T47D (cell line): ENCODE data around the gene RNH1.

ENCODE experiments used
- DNase-seq, 2 experiments: peaks; one replicate each; pipeline versions ENCODE4 v3.0.0 to v3.0.0-alpha.2; 2011 to 2012; ENCODE audit warnings: low read depth in 1 of 2, low spot score in 1 of 2
- JUND ChIP-seq: IDR thresholded peaks from 2 replicates; pipeline ENCODE4 v1.6.1; 2012; ENCODE audit warnings: low read depth
- in situ Hi-C: cut with HindIII; loops from 2 replicates; pipeline ENCODE4 v1.10.0; 2016; ENCODE audit warnings: low sequenced_read_pairs, low pct_unique_long_range_greater_than_20kb

Gene RNH1

GRCh38 chr11:545171-545570 lies 38.1 kb upstream of the RNH1 start:
- TF ChIP-seq JUND = no peak
- in situ Hi-C loops = no loop called here
- DNase-seq = no peak

GRCh38 chr11:544817-545166 lies 37.8 kb upstream of the RNH1 start:
- no peak for TF ChIP-seq JUND
- in situ Hi-C loops = no loop called here
- DNase-seq = no peak

- DNase-seq = no peak
Observed at GRCh38 chr11:541433-541885, 34.4 kb upstream of the RNH1 start.

GRCh38 chr11:540583-541432 lies 33.8 kb upstream of the RNH1 start:
- no peak for DNase-seq
- no peak for TF ChIP-seq JUND
- in situ Hi-C loops = no loop called here

More at GRCh38 chr11:541433-541885, 34.4 kb upstream of the RNH1 start:
- no peak for TF ChIP-seq JUND
- in situ Hi-C loops = no loop called here

GRCh38 chr11:539971-540481 lies 33.0 kb upstream of the RNH1 start:
- DNase-seq = peak in 1 of 2 experiments; percentile 30
- in situ Hi-C loops = no loop called here
- TF ChIP-seq JUND = no peak

GRCh38 chr11:538431-539051 lies 31.5 kb upstream of the RNH1 start:
- no peak for TF ChIP-seq JUND
- in situ Hi-C loops = no loop called here
- no peak for DNase-seq

GRCh38 chr11:537622-538430 lies 30.8 kb upstream of the RNH1 start:
- TF ChIP-seq JUND = no peak
- in situ Hi-C loops = no loop called here
- no peak for DNase-seq

GRCh38 chr11:536841-537621 lies 30.0 kb upstream of the RNH1 start, which contains the start of gene LRRC56:
Gene LRRC56 (plus strand): TSS chr11:537527. CDS start chr11:540685, 3,158 bp downstream.
- in situ Hi-C loops = no loop called here
- DNase-seq = peak; percentile 92 to 95

GRCh38 chr11:535519-536454 lies 28.7 kb upstream of the RNH1 start, which contains the start of gene HRAS:
Gene HRAS (minus strand): TSS chr11:535576.
- no peak for TF ChIP-seq JUND
- DNase-seq = peak; percentile 94 to 98
- in situ Hi-C loops = no loop called here

More at GRCh38 chr11:536841-537621, 30.0 kb upstream of the RNH1 start, which contains the start of gene LRRC56:
- TF ChIP-seq JUND = no peak

GRCh38 chr11:535210-535518 lies 28.1 kb upstream of the RNH1 start:
- no peak for DNase-seq
- no peak for TF ChIP-seq JUND
- in situ Hi-C loops = no loop called here
